NCI-H345 (cell line): ENCODE results near the gene RPN2.
A peak's percentile ranks its signal among the peaks of the same experiment; 100 is the strongest.

Experiments used
- DNase-seq: peaks from one replicate; lab custom pipeline; 2025; lab: John Stamatoyannopoulos, UW

The RPN2 gene

DNA sequence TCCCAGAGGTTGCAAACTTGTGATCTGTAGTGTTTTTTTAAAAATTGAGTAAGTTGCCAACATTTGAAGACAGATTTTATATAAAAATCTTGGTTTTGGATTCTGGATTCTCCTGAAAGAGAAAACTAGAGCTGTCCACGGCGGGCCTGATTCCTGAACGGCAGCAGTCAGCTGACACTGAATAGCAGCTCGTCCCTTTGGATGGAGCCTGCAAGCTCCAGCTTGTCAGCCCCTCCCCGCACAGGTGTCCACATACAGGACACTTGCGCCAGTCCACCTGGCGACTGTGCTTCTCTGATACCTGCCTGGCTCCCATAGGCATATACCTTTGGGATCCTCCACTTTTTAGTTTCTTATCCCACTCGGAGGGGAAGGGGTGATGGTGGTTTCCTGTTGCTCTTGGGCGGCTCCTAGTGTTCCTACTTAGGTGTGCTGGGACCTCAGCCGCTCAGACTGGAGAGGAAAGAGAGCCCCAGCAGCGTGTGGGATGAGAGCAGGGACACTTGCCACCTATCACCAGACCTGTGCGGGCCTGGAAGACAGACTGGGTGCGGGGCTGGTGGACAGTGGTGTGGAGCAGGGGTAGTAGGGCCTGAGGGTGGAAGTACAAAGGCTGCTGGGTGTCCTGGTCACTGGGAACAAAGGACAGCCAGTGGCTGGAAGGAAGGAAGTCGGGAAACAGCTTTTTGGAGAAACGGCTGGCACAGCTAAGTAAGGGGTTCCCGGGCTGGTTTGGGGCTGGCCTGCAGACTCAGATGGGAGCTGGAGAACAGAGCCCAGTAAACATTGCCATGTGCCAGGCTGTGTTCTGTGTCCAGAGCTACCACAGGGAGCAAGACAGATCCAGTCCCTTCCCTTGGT, 64.2 kb downstream of the RPN2 start:
- DNase-seq = peak; percentile 30

DNA sequence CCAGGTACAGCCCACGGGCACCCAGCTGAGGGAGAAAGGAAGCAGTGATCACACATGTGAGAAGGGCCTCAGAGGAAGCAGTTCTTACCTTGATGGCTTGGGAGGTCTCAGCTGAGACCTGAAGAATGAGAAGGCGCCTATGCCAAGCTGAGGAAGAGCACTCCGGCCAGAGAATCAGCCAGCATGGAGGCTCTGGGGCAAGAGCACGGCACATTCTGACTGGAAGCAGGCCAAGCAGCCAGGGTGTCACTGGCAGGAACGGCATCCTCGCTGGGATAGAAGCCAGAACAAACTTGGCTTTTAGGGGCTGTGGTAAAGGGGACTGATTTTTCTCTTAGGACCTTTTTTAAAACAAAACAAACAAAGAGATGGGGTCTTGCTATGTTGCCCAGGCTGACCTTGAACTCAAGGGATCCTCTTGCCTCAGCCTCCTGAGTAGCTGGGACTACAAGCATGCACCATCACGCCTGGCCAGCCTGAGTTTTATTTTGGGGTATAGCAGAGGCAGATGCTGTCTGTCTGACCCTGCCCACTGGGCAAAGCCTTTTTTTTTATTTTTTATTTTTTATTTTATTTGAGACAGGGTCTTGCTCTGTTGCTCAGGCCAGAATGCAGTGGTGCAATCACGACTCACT, 64.9 kb downstream of the RPN2 start:
- DNase-seq = peak; percentile 37

DNA sequence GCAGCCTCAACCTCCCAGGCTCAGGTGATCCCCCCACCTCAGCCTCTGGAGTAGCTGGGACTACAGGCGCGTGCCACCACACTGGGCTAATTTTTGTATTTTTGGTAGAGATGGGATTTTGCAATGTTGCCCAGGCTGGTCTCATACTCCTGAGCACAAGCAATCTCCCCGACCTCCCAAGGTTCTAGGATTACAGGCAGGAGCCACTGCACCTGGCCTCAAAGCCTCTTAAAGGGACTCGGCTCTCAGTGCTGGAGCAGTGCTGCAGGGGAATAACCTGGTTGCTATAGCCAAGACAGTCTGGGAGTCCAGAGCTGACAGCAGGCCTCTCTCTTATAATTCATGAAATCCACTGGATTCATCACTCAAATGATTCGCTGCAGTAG, 65.4 kb downstream of the RPN2 start:
- no peak for DNase-seq

DNA sequence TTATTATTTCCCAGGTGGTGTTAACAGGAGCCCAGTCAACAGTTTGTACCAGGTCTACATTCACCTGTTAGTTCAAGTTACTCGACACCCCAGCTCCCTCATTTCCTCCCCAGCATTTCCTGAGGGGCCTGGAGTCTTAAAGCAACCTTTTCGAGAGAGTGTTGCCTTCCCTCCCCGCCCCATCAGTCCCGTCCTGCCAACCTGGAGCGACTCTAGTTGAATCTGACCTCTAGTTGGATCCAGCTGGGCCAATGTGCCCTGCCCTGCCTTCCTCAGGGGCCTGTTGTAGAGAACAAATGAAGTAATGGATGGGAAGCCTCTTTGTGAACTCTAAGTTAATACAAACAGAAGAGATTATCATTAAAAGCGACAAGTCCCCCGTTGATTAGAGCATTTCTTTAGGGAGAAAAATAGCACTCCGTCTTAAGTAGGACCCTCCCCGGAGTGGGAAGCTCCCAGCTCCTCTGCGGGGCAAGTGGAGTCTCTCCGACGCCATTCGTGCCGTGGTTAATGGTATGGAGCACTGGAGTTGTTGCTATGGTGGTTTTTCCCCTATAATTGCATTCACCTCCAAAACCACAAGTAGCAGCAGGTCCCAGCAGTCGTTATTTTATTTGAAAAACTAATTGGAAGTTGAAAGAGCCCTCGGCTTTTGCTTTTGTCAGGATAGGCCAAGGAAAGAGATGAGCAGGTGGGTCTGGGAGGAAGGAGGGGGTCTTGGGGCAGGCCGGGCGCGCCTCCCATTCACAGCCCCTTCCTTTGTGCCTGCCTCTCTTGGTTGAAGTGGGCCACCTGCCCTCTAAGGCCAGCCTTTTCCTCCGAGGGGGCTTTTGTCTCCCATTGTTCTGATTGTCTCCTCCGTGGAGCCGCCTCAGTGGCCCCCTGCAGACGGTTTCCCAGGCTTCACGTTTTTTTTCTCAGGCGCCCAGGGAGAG, 66.4 kb downstream of the RPN2 start:
- DNase-seq = peak; percentile 93

DNA sequence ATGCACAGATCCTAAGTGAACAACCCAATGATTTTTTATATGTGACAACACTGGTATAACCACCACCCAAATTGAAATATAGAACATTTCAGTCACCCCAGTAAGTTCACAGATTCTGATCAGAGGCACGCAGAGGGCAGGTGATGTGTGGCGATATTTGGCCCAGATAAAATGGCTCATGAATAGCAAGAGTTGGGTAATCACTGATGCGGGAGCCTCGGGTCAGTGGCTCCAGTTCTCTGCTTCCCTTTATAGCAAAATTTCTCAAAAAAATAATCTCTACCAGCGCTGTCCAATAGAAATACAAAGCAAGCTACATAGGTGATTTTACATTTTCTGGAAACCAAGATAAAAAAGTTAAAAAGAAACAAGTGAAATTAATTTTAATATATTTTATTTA, 67.6 kb downstream of the RPN2 start:
- DNase-seq = no peak

DNA sequence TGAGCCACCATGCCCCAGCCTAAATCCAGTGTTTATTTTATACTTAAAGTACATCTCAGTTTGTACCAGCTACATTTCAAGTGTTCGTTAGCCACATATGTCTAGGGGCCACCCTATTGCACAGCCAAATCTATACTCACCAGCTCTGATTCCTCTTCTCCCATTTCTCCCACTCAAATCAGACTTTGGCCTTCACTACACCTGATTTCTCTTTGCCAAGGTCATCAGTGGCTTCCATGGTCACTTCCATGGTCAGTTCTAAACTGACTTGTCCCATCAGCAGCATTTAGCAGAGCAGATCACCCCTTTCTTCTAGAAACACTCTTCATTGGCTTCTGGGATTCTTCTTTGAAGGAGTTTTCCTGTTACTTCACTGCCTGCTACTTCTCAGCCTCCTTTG, 68.4 kb downstream of the RPN2 start:
- DNase-seq = no peak

DNA sequence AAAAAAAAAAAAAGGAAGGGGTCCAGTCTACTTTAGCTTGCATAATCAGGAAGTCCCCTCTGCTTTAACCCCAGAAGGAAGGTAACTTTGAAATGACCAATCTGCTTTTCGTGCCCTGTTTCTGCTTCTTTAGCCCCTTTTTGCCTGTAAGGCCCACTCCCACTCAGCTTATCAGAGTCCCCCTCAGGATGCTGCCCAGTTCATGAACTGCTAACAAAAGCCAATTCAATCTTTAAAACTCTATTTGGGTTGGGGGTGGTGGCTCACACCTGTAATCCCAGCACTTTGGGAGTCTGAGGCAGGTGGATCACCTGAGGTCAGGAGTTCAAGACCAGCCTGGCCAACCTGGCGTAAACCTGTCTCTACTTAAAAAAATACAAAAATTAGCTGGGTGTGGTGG, 70.2 kb downstream of the RPN2 start:
- no peak for DNase-seq

DNA sequence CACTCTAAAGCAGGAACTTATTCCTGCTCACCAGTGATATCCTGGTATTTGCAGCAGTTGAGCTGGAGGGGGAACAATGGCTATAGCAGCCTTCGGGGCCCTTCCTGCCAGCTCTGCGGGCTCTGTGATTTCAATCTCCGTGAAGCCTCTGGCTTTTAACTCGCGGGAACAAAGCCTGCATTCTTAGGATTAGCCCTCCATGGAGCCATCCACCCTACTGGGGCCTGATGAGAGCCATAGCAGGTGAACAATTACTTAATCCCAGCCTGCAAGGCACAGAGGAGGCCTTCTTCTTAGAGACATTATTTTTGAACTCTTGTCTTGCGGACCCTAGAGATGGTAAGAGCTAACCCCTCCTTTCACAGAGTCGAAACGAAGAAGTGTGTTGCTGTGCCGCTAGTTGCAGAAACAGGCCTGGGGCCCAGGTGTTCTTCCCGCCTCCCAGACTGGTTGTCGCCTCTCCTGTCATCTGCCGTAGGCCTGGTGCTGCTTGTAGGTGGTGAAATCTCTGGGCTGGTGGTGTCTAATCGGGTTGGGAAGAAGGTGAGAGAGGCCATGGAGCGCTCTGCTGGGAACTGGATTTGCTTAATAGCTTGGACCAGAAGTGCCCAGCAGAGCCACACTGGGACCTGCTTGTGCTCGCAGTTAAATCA, 72.8 kb downstream of the RPN2 start:
- no peak for DNase-seq

DNA sequence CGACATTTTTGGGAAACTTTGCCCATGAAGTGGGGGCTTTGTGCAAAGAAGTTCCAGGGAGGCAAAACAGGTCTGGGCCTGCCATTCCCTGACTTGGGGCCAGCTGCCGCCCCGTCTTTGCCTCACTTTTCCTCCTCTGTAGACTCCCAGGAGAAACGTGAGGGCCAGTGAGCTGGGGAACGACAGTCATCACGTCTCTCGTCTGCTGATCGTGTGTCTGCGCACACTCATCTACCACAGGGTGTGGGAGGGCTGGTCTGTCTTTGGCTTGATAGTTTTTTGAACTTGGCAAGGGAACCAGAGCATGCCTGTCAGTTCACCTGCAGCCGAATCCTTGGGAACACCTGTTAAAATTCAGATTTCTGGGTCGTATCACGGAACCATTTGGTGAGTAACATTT, 74.0 kb downstream of the RPN2 start:
- no peak for DNase-seq

DNA sequence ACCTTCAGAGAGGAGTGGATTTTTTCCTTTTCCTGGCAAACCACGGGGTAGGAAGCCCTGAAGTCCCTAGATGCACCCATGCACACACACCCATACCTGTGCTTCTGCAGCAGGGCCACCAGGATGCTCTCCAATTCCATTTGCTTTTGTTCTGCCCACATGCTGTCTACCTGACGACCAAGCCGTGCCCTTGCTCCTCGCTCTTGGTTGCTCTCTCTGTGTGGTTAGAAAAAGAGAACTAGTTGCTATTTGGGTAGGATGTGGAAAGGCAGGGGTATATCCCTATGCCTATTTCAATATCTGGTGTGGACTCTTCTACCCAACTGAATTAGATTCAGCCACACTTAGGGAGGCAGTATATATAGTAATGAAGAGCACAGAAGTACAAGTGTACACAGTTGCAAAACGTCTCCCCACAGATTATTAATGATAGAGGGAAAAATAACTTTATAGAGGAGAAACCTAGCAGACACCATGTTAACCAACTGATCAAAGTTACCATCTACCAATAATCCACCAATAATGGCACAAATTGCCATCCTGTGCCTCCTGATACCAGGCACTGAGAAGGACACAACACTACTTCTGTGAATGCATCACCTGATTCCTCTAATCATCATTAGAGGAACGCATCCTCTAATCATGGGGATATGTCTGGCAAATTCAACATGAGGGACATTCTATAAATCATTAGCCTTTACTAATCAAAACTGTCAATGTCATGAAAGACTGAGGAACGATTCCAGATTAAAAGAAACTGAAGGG, 75.2 kb downstream of the RPN2 start:
- no peak for DNase-seq

DNA sequence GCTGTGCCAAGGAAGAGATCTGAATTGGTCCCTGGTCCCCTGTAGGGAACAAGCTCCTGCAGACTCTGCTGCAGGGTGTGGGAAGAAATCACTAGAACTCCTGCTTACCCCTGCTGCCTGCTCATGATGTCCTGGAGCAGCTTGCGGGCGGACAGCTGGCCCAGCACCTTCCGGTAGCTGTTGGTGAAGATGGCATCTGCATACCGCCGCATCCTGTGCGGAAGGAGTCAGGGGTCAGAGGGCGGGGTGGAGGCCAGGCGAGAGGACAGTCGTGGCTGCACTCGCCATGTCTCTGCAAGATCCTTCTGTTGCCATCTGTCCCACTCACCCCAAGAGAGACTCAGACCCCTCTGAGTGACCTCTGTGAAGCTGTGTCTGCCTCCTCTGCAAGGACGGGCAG, 77.2 kb downstream of the RPN2 start:
- DNase-seq = no peak

DNA sequence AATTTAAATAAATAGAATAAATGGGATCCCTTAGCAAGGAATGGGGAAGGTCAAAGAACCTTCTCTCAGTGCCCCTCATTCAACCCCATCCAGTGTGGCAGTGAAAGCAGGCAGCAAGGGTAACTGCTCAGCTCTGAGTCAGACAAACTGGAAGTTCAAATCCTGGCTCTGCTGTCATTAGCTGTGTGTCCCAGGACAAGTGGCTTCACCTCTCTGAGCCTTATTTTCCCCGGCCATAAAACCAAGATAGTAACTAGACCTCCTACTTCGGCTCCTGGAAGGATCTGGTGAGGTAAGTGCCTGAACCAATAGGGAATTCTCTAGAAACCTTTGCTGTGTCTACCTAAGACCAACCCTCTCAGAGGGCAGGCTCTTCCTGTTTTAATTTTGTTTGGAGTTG, 78.4 kb downstream of the RPN2 start:
- no peak for DNase-seq

DNA sequence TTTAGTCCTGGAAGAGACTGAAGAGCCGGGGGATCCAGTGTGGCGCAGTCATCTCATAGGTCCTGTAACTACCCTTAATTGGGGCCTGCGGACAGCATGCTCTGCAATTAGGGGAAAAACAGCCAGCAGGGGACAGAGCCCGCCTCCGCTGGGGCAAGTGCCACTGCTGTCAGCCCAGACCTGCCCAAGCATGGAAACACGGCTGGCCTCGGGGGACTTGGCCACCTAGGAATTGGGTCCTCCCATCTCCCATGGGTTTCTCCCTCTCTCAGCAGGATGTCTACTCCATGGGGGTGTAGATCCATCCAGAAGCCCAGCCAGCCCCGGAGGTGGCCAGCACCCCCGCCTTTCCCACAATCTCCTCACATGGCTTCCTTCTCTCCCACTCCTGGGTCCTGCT, 78.9 kb downstream of the RPN2 start:
- peak; percentile 40 for DNase-seq

DNA sequence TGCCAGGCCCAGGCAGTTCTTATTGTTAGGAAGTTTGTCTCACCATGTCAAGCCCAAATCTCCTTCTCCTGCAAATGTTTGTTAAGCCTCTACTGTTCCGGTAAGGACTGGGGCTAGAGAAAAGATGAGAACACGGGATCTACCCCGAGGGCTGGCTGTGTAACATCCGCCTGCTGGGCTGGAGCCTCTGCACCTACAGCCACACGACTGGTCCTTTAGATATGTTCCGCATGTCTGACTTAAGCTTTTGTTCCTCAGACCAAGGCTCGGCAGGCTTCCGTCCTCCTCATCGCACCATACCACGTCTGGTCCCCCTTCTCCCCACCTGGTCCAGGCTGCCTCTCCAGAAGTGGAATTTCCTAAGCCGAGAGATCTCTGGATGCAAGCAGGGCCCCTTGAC, 79.9 kb downstream of the RPN2 start:
- DNase-seq = peak; percentile 67

DNA sequence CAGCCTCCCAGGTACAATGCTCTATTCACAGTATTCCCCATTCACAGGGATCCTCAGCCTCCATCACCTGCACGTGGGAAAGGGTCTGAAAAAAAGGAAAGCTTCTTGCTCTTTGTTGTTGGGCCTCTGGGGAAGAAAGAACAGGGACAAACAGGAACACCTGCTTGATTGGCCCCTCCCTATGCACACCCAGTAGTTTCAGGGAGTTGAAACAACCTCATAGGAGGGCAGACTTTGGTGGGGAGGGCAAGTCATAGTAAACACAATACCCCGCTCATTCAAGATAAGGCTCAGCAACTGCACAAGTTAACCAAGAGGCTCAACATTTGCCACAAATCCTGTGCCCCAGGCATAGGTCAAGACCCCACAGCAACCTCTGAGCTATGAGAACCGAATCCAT, 80.7 kb downstream of the RPN2 start:
- DNase-seq = peak; percentile 81

DNA sequence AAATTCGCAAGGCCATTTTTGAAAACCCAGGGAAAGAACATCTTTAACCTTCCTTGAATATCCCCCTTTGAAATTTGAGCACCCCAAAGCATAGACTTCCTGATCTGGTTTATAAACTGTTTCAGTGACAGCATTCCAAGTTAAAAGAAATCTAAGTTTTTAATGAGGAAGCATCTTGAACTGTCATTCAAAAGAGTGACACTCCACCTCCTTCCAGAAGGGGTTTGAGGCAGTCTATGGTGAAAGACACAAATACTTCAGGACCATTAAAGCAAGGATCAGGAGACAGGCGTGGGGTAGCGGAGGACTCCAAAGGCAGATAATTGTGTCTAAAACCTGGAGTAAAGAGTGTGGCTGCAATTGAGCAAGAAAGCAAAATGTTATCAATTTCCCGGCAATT, 81.8 kb downstream of the RPN2 start:
- no peak for DNase-seq

DNA sequence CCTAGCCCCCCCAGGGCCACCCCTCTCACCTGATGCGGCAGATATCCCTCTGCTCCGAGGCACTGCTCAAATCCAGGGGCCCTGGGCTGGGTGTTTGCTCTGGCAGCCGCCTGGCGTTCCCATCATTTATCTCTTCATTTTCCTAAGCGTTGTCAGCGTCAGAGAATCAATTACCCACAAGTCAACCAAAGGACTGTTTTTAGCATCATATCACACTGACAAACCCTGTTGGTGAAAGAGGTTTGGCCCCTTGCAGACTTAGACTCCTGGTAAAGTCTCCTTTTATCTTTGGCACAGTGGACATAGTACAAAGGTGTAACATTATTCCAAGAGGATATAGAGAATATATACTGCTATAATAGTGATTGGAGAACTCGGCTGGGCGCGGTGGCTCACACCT, 82.6 kb downstream of the RPN2 start, which contains the start of gene GHRH:
TSS of gene GHRH (minus strand) at position 101 of the 400 bp plus-strand sequence. CDS start 4,925 bp downstream, outside the sequence.
- peak; percentile 17 for DNase-seq

DNA sequence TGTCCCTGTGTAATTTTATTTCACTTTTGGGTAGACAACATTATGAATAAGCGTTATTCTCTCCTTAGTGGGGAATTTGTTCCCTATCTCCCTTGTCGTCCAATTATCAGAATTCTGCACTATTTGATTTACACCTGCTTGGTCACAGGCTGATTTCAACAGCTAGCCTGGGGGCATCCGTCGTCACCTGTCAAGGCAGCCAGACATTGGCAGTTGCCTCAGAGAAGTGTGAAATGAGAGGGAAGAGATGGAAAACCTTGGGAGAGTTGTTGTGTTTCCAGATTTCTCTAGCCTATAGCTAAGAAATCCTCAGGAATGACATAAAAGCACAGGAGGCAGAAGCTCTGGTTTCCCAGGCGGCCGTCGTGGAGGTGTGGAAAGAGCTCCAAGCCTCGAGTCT, 83.4 kb downstream of the RPN2 start:
- peak; percentile 62 for DNase-seq

DNA sequence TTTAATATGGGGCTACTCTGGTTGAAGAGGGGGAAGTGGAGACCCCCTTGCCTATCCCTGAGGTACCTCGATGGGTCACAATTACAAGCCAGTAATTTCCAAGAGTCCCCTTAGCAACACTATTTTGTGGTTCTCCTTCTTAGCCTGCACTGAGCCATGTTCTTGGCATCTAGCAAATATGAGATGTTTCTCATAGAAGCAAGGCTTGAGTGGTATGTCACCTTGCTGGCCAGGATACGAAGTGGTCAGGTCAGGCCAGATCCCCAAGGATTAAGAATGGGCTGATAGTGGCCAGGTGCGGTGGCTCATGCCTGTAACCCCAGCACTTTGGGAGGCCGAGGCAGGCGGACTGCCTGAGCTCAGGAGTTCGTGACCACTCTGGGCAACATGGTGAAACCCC, 84.6 kb downstream of the RPN2 start:
- no peak for DNase-seq

DNA sequence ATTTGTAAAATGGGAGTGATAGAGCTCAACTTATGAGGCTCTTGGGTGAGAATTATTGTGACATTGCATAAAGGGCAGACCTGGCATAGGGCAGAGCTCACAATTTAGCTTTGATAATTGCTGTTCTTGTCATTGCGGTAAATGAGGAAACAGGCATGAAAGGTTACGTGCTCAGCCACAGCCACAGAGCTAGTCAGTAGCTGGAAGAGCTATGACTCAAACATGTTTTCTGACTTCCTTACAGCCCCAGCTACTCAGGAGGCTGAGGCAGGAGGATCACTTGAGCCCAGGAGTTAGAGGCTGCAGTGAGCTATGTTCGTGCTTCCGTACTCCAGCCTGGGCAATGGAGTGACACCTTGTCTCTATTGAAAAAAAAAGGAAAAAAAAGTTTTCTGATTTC, 86.0 kb downstream of the RPN2 start:
- DNase-seq = no peak

DNA sequence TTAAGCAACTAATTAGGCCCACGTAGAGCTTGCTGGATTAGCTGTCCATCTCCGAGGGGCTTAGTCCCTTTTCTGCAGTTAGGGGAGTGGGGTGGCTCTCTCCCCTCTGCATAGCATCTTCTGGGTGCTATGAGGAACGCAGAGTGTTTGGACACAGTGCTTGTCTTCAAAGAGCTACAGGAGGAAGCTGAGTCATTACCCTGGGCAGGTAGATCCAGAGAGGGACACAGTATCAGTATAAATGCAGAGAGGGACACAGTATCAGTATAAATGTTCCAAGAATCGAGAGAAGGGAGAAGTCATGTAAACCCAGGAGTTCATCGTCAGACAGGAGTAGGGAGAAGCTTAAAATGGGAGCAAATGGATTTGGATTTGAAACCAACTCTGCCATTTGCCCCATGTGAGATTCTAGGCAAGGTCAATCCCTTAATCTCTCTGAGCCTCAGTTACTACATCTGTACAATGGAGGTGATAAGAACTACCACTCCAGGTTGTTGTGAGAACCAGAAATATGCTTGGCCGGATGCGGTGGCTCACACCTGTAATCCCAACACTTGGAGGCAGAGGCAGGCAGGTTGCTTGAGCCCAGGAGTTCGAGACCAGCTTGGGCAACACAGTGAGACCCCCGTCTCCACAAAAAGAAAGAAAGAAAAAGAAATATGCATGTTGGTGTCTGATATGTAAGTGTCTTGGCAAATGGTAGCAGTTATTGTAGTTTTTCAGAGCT, 88.0 kb downstream of the RPN2 start:
- DNase-seq = no peak
